Fibroblast of lung (primary cell): ENCODE data around the gene CALU. TPM values are rescaled to one million over a fixed set of nuclear protein-coding genes. Genes with fewer than 3 reads are reported as not detected.
A peak's percentile ranks its signal among the peaks of the same experiment; 100 is the strongest.

Experiments used
- DNase-seq, 2 donors: peaks; one replicate each; pipeline versions ENCODE4 v3.0.0 to v3.0.0-alpha.2; 2010; ENCODE audit warnings: low read depth in 2 of 2
- H2AFZ ChIP-seq: 2 replicates; pipeline ENCODE4 v1.5.1; 2012; ENCODE audit warnings: low read length, control low read depth, inconsistent platforms
- H3K27ac ChIP-seq: 2 replicates; pipeline ENCODE4 v1.5.1; 2011; ENCODE audit warnings: low read length, control low read depth; ENCODE audit not compliant: insufficient read depth
- H3K27me3 ChIP-seq: 2 replicates; pipeline ENCODE4 v1.5.1; 2011; ENCODE audit warnings: mild to moderate bottlenecking, low read length; ENCODE audit not compliant: control insufficient read depth, insufficient read depth
- H3K36me3 ChIP-seq: 2 replicates; pipeline ENCODE4 v1.5.1; 2011; ENCODE audit warnings: low read length; ENCODE audit not compliant: control insufficient read depth, insufficient read depth
- H3K4me1 ChIP-seq: 2 replicates; pipeline ENCODE4 v1.5.1; 2011; ENCODE audit warnings: low read length; ENCODE audit not compliant: control insufficient read depth, insufficient read depth; ENCODE audit errors: extremely low read depth
- H3K4me2 ChIP-seq: 2 replicates; pipeline ENCODE4 v1.5.1; 2011; ENCODE audit warnings: low read length, control low read depth; ENCODE audit not compliant: insufficient read depth; ENCODE audit errors: extremely low read depth
- H3K4me3 ChIP-seq, 4 experiments: fragments of 200-600 bp in 1 of 4; sonication (generic) in 1 of 4; replicated peaks in 1 of 4; 2 replicates each; pipeline ENCODE4 v1.5.1; 2011 to 2016; ENCODE audit warnings: low read length in 4 of 4, low read depth in 3 of 4, mild to moderate bottlenecking in 3 of 4, control low read depth in 2 of 4, inconsistent platforms in 1 of 4, mixed read lengths in 1 of 4; ENCODE audit not compliant: insufficient read depth in 1 of 4; ENCODE audit errors: control extremely low read depth in 1 of 4
- H3K79me2 ChIP-seq: 2 replicates; pipeline ENCODE4 v1.5.1; 2012; ENCODE audit warnings: mild to moderate bottlenecking, low read length, inconsistent platforms; ENCODE audit not compliant: control insufficient read depth, insufficient read depth
- H3K9ac ChIP-seq: 2 replicates; pipeline ENCODE4 v1.5.1; 2011; ENCODE audit warnings: mild to moderate bottlenecking, low read length, control low read depth; ENCODE audit not compliant: insufficient read depth
- H3K9me3 ChIP-seq: 2 replicates; pipeline ENCODE4 v1.5.1; 2012; ENCODE audit warnings: low read depth, low read length; ENCODE audit not compliant: control insufficient read depth, insufficient read depth
- H4K20me1 ChIP-seq: 2 replicates; pipeline ENCODE4 v1.5.1; 2011; ENCODE audit warnings: low read length; ENCODE audit not compliant: control insufficient read depth, insufficient read depth; ENCODE audit errors: extremely low read depth
- EZH2 ChIP-seq: IDR thresholded peaks from 2 replicates; pipeline ENCODE4 v1.5.1; 2012; ENCODE audit warnings: low read length, control low read depth, mild to moderate bottlenecking; ENCODE audit errors: missing control alignments
- polyA plus RNA-seq, 2 donors: library from polyadenylated mRNA; depleted of rRNA in 1 of 2; stranded (reverse) in 1 of 2; unstranded in 1 of 2; fragments of >200 nt; gene quantifications; 2 replicates each; pipeline ENCODE4 v1.2.1, GENCODE V29; 2011 to 2012; ENCODE audit warnings: missing spikeins in 1 of 2
- total RNA-seq: library from RNA; depleted of rRNA; stranded (reverse); fragments of >200 nt; gene quantifications from 2 replicates; pipeline ENCODE4 v1.2.1, GENCODE V29; 2014
- TF ChIP-seq, protein P1 (sequence below), 2 donors: IDR thresholded peaks in 1 of 2; conservative IDR thresholded peaks in 1 of 2; 1 replicate in 1 of 2; 2 replicates in 1 of 2; pipeline ENCODE4 v1.5.1; 2011 to 2012; ENCODE audit warnings: low read length in 2 of 2, control low read depth in 1 of 2, inconsistent platforms in 1 of 2, low read depth in 1 of 2, mild to moderate bottlenecking in 1 of 2

CALU gene
- total and polyA plus RNA-seq, 2 donors (not counting 1 experiment from before 2014, with no cell fraction given) = 636 to 1,372 TPM

DNA sequence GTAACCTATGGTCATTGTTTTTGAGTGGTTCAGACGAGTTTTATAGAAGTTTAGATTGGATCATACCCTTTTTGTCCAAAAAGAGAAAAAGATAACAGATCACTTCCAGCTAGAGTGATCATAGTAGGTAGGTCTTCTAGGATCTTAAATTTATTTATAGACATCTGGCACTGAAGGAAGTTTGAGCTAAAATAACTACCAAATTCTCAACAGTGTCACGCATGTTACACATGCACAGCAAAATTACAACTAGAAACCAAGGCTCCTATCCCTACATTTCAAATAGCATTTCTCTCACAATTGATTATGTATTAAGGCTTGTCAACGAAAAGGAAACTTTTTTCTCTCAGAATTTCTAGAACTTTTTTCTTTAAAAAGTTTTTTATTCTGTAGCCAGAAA, 2.3 kb downstream of the CALU start:
- Histone ChIP-seq H3K4me1 (peaks cover 17% of the 10 kb centered on the region), H3K27me3 (no peaks in the 10 kb centered on the region), H3K4me2 (peak overlapping the region; percentile 92), H2AFZ (no peak overlapping the region), H3K9ac (no peak overlapping the region), H4K20me1 (peaks cover 22% of the 10 kb centered on the region), H3K36me3 (peaks cover 4% of the 10 kb centered on the region), H3K9me3 (no peaks in the 10 kb centered on the region), H3K27ac (peak overlapping the region; percentile 99), H3K79me2 (peaks cover 73% of the 10 kb centered on the region), H3K4me3 (peak overlapping the region; percentile 83 to 99 (median 98))
- TF ChIP-seq EZH2 = no peak
- TF ChIP-seq, protein P1, sequence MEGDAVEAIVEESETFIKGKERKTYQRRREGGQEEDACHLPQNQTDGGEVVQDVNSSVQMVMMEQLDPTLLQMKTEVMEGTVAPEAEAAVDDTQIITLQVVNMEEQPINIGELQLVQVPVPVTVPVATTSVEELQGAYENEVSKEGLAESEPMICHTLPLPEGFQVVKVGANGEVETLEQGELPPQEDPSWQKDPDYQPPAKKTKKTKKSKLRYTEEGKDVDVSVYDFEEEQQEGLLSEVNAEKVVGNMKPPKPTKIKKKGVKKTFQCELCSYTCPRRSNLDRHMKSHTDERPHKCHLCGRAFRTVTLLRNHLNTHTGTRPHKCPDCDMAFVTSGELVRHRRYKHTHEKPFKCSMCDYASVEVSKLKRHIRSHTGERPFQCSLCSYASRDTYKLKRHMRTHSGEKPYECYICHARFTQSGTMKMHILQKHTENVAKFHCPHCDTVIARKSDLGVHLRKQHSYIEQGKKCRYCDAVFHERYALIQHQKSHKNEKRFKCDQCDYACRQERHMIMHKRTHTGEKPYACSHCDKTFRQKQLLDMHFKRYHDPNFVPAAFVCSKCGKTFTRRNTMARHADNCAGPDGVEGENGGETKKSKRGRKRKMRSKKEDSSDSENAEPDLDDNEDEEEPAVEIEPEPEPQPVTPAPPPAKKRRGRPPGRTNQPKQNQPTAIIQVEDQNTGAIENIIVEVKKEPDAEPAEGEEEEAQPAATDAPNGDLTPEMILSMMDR (conservative IDR thresholded peaks at IDR 0.05 in 1 of 2, IDR thresholded peaks at IDR 0.05 in 1 of 2; ENCODE audit: low read depth in 1 of 2, low read length in 2 of 2) = no peak
- DNase-seq = no peak

DNA sequence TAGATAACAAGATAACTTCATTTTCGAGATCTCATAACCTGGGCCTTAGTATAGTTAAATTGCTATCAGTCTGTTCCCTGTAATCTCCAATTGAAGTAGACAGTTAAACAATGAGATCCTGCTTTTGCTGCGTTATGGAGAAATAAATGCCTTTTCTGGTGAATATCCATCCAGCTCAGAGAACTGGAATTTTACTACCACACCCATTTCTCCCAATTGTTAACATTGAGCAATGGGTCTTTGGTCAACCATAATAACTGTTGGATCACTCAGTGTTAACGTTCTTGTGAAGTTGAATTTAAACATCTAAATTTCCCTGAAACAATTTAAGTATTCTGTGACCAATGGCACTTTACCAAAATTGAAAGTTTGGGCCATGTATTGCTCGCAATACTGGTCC, 3.0 kb downstream of the CALU start:
- TF ChIP-seq, protein P1 (conservative IDR thresholded peaks at IDR 0.05 in 1 of 2, IDR thresholded peaks at IDR 0.05 in 1 of 2; ENCODE audit: low read depth in 1 of 2, low read length in 2 of 2) = no peak
- H3K4me1 ChIP-seq = peaks cover 17% of the 10 kb centered on the region
- peak overlapping the region; percentile 99 for H3K27ac ChIP-seq
- H3K9me3 ChIP-seq = no peaks in the 10 kb centered on the region
- peak; percentile 72 to 91 for DNase-seq
- H3K9ac ChIP-seq = no peak overlapping the region
- H3K36me3 ChIP-seq = peaks cover 4% of the 10 kb centered on the region
- peak overlapping the region; percentile 83 to 99 (median 98) for H3K4me3 ChIP-seq
- peaks cover 25% of the 10 kb centered on the region for H4K20me1 ChIP-seq
- H3K79me2 ChIP-seq = peaks cover 81% of the 10 kb centered on the region
- no peak overlapping the region for H2AFZ ChIP-seq
- peak overlapping the region; percentile 92 for H3K4me2 ChIP-seq
- H3K27me3 ChIP-seq = no peaks in the 10 kb centered on the region

DNA sequence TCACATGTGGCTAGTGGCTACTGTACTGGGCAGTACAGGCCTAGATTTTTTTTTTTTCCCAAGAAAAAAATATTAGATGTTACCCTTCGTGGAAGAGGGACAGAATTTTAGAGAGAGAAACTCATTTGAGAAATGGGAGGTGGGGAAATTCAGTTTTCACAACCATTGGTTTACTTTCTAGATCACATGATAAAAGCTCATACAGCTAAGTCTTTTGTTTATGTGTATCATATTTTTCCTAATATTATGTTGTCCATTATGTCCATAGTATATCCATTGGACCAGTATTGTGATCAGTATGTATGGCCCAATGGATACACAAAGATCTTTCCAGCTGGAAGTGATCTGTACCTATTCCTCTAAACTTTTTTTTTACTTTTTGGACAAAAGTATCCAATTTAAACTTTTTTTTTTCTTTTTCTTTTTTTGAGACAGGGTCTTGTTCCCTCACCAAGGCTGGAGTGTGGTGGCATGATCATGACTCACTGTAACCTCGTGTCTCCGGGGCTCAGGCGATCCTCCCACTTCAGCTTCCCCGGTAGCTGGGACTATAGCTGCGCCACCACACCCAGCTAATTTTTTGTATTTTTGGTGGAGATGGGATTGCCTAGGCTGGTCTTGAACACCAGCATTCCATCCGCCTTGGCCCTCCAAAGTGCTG, 4.1 kb downstream of the CALU start:
- Histone ChIP-seq H3K27ac (peak overlapping the region; percentile 43), H3K4me1 (peaks cover 9% of the 10 kb centered on the region), H3K4me3 (peak overlapping the region in 2 of 4 experiments; percentile 12 to 83), H3K9me3 (no peaks in the 10 kb centered on the region), H3K9ac (no peak overlapping the region), H3K79me2 (peaks cover 91% of the 10 kb centered on the region), H3K36me3 (peaks cover 6% of the 10 kb centered on the region), H2AFZ (no peak overlapping the region), H3K27me3 (no peaks in the 10 kb centered on the region), H3K4me2 (peak overlapping the region; percentile 92), H4K20me1 (peaks cover 31% of the 10 kb centered on the region)
- DNase-seq = peak in 1 of 2 donors; percentile 47
- TF ChIP-seq, protein P1 (conservative IDR thresholded peaks at IDR 0.05 in 1 of 2, IDR thresholded peaks at IDR 0.05 in 1 of 2; ENCODE audit: low read depth in 1 of 2, low read length in 2 of 2) = no peak
- TF ChIP-seq EZH2 = no peak
